CD4-positive, alpha-beta T cell treated with Interleukin-6 at 100 ng/mL for 8 hours (primary cell): Measurements from ENCODE around the gene ACOXL.

Experiments used
- DNase-seq: peaks from one replicate; pipeline ENCODE4 v3.0.0-alpha.2; 2020; ENCODE audit warnings: mixed read lengths, low spot score

ACOXL gene

DNA sequence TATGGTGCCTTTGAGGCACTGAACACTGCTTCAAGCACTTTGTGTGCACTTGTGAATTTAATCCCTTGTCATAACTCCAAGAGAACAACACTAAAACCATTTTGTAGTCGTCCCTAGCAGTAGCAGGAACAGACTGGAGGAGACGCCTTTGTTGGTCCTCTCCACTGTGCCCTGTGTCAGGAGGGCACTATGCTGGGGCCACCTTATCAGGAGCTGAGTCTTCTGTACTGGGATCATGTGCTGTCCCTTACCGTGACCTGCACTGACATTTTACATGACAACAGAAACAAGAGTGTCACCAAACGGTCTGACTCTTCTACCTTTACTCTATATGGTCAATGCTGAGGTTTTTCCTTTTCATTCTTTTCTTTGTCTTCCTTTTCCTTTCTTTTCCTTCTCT, 62.0 kb downstream of the ACOXL start:
- DNase-seq, result no peak

DNA sequence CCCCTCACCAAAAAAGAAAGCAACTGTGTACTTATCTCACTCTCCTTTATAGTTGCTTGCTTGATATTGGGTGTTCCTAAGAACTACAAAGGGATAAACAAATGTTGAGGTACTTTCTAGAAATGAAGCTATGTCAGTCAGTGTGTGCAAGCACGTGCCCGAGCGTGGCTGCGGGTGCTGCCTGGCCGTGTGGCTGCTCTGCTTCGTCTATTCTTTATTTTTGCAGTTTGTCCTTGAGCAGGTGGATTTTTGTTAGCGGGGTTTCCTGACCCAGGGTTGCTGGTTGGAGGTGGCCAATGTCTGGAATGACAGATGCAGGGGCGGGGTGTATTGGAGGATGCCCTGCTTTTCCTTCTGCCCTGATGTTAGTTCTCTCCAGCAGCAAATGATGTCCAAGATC, 62.6 kb downstream of the ACOXL start:
- DNase-seq, result no peak

DNA sequence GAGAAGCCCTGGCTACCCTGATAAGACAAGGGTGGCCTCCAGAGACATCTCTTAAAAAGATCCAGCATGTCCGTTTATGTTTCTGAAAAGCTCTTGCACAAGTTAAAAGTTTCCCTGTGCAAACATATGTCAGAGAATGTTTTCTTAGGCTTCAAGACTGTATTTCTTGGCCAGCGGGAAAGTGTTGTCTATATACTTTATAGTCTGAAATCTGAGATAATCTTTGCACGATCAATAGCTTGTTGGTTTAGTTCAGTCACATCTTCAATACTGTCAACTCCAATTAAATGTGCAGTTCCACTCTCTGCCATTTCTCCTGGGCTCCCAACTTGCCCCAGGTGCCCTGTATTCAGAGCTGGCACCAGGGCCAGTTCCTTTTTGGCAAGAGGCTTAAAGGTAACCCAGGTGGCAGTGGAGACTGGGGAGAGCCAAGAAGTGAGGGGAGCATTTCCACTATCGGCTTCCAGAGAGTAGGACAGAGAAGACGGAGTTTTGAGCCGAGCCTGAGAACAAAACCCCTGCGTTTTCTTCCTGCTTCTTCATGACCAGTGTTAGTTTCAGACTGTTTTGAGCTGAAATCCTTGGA, 64.4 kb downstream of the ACOXL start:
- DNase-seq, result no peak

DNA sequence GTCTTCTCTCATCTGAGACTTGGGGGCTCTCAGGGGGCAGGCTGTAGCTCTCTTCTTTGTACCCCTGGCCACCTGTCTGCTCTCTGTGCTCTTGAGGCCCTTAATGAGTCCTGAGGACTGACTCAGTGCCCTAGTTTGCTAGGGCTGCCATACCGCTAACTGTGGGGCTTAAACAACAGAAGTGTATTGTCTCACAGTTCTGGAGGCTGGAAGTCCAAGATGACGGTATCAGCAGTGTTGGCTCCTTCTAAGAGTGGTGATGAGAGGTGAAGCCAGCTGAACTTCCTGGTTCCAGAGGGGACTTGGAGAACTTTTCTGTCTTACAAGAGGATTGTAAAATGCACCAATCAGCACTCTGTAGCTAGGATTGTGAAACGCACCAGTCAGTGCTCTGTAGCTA, 67.0 kb downstream of the ACOXL start:
- DNase-seq, result no peak

DNA sequence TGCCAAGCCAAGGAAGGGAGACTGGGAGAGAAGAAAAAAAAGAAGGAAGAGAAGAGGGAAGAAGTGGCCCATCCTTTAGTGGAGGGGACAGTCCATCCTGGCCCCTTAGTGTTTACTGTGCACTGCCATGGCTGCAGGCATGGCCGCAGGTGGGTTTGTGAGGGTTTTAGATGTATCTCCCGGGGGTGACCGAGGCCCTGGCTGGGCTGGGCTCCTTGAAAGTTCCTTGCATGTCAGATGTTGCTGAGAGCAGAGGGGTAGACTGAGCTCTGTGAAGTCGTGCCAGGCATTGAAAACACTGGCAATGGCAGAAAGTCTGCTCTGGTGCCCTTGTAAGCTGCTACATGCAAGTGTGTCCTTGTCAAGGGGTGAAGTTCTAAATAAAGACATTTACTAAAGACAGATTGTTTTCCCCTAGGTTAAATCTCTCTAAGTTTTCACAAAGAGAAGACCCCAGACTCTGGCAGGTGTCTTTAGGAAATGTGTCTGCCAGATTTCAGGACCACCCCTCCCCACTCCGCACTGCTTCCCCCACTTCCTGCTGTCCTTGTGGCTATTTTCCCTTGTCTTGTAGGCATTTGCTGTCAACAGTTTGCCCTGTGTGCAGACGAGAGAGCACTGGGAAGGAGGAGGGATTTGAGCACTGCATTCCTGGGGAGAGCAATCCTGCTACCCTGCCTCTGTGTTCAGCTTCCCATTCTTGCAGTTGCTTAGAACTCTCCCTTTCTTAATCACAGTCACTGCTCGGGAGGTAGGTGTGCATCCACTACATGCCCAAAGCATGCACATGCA, 68.4 kb downstream of the ACOXL start:
- no peak for DNase-seq

DNA sequence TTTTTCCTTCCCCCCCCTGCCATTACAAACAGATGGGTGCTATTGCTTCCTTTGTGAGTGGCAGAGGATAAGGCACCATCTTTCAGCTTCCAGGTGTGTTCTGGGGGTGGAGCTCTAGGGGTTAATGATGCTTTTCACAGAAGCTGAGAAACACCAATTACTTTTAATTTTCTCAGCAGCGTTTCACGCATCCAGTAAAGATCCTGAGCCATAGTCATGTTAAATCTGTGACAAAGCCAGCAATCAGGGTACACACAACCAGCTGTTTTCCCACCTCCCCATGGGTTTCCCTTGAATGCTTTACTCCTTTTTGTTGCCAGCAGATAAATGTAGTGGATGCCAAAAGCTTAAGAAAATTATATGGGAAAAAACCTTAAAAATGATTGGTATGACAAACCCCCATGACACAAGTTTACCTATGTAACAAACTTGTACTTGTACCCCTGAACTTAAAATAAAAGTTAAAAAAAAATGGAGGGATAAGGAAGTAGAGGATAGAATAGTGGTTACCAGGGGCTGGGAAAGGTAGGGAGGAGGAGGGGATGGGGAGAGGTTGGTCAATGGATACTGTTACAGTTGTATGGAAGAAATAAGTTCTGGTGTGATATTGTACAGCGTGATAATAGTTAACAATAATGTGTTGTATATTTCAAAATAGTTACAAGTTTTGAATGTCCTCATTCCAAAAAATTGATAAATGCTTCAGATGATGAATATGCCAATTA, 70.0 kb downstream of the ACOXL start:
- no peak for DNase-seq

DNA sequence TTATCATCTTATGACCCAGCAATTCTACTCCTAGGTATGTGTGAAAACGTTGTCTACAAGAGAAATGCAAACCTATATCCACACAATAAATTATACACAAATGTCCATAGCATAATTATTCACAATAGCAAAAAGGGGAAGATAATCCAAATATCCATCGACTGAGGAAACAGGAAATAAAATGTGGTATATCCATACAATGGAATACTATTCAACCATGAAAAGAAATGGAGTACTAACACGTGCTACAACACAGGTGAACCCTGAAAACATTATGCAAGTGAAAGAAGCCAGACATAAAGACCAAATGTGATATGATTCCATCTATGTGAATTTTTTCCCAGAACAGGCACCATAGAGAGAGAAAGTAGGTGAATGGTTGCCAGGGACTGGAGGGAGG, 72.1 kb downstream of the ACOXL start:
- no peak for DNase-seq

DNA sequence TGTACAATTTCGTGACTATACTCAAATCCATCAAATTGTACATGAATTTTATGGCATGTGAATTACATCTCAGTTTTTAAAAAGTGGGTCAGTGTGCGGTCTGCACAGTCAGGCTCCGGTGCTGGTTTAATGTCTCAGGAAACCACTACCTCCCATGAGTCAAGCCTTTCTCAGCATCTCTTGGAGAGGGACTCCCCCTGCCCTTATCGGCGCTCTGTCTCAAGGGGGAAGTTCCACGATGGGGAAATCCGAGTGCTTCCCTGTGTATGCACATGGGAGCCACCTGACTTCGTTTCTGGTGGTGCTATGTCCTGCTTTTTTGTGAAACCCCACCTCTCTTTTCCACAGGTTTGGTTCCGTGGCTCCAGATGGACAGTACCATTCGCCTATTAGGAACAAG, 72.5 kb downstream of the ACOXL start:
- peak; percentile 53 for DNase-seq

DNA sequence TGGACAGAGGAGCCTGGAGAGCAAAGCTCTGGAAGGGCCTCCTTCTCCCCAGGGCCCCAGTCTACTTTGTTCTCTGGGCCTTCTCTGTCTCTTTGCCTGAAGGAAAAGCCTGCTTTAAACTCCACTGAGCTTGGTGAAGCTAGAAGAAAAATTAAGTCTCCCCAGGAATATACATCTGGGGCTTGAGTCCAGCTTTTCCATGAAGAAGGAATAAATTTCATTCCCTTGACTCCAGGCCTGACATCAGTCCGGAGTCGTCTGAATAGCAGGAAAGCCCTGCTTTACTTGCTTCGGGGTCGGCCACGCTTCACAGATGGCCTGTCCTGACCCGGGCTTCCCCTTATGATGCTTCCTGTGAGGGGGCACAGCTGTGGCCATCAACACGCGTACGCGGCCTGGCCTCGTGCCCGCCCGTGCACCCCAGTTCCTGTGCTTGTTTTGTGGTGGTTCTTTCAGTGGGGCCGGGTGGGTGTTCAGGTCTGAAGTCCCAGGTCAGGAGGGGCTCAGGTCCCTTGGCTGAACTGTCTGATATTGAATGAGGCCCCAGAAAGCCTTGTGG, 73.6 kb downstream of the ACOXL start:
- no peak for DNase-seq

DNA sequence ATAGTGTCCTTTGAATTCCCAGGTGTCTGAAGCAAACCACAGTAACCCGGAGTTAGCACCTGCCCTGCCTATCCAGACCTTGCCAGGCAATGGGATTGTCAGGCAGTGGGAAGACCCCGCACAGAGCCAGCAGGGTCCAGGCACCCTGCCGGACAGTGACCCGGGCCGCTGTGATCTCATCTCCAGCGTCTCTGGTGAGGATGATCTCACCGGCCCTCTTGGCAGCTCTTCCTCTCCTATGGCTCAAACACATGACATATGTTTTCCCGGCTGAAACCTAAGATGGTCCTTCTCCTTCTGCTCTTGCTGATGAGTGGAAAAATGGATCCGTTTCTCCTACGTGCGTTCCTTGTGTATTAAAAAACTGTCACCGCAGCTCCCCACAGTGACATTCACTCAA, 75.1 kb downstream of the ACOXL start:
- no peak for DNase-seq

DNA sequence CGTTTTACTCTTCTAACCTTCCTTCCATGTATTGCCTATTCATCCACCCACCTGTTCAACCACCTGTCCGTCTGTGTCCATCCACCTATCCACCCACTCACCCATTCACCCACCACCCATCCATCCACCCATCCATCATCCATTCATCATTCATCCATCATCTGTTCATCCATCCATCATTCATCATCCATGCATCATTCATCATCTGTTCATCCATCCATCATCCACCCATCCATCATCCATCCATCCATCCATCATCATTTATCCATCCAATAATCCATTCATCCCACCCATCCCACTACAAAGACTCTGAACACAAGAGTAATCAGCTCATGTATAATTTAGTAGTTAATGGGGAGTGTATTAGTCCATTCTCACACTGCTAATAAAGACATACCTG, 78.0 kb downstream of the ACOXL start:
- no peak for DNase-seq

DNA sequence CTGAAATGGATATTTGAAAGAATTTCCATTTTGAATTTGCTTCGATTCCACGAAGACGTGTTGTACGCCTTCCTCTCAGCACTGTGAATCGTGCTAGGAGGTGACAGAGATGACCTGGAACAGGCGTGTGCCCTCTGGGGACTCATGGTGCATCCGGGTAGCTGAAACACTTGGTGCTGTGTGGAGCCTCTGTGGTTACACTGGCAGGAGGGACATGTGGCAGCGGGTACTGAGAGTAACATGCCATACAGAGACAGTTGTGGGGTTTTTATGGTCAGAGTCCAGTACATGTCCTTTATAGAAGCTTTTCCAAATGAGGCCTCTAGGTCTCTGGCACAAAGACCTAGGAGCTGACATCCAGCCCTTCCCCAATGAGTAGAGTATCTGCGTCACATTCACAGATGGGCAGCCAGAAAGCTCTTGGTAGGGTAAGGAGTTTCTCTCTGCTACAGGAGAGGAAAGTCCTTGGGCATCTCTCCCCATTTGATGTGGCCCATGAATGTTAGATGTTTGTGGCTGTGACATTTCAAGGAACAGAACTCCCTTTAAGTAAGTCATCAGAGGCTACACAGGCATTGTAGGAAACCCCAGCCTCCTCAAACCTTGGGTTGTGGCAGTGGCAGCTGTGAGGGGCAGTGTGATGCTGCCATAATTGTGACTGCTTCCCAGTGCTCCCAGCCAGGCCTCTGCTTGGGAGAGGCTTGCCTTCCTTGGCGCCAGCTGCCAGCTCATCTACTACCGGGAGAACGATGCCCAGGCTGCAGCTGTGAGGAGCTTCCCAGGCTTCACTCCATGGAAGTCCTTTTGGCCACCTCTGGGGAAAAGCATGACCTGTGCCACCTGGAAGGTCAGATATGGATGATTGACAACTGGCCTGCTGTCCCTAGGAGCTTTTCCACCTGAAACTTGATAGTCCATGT, 80.6 kb downstream of the ACOXL start:
- no peak for DNase-seq

DNA sequence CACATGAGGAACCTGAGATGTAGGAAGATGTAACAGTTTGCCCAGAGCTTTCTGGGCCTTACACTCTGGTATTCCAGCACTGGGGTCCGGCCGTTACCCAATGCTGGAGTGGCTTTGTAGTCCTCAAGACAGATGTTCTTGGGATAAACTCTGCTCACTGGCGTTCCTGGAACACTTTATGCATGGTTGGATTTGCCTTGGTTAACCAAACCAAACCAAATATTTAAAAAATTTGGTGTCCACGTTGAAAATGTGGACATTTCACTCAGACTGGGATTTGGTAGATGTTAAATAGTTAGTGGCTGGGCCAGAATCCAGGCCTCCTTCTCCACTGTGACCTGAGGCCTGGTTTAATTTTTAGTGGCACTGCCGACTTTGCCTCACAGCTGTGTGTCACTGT, 81.5 kb downstream of the ACOXL start:
- no peak for DNase-seq

DNA sequence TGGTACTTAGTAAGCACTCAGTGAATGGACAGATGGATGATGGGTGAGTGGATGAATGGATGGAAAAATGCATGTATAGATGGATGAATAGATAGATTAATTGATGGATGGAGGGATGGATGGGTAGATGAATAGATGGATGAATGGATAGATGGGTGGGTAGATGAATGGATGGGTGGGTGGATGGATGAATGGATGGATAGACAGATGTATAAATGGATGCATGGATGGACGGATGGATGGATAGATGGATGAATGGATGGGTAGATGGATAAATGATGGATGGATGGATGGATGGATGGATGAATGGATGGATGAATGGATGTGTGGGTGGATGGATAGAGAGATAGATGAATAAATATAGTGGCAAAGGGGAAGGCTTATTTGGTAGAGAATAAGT, 83.6 kb downstream of the ACOXL start:
- DNase-seq, result no peak

DNA sequence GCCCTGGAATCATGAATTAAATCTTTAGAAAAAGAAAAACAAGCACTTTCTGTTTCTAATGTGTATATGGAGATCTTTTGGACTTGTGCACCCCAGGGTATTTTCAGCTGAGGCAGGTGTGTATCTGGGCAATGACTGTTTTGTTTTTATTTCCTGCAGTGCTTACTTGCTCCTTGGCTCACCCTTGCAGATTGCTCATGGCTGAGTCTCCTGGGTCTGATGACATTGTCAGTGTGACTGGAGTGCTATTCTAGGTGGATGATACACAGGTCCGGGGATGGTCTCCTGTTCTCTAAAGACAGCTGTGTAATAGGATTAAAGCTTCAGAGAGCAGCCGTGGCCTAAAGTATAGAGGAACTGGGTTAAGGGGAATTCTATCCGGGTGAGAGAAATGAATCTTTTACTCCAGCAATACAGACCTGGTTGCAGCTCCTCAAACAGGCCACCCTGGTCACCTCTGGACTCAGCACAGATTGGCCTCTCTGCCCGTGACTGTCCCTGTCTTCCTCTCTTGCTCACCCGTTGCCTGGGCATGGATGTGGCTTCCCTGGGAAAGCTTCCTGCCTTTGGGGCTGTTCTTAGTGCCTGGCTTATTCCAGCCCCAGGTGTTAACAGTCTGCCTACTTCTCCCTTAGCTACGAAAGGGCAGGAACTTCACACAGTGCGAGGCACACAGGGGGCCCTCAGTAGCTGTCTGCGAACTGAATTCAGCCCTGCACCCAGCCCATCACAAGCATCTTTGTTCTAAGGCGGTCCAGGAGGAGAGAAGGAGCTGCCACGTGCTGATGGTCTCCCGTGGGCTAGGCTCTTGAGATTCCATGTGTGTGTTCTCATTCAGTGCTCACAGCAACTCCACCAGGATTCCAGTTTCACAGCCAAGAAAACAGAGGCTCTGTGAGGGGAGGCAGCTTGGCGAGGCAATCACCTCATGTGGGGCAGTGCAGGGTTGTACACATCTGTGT, 84.3 kb downstream of the ACOXL start:
- no peak for DNase-seq

DNA sequence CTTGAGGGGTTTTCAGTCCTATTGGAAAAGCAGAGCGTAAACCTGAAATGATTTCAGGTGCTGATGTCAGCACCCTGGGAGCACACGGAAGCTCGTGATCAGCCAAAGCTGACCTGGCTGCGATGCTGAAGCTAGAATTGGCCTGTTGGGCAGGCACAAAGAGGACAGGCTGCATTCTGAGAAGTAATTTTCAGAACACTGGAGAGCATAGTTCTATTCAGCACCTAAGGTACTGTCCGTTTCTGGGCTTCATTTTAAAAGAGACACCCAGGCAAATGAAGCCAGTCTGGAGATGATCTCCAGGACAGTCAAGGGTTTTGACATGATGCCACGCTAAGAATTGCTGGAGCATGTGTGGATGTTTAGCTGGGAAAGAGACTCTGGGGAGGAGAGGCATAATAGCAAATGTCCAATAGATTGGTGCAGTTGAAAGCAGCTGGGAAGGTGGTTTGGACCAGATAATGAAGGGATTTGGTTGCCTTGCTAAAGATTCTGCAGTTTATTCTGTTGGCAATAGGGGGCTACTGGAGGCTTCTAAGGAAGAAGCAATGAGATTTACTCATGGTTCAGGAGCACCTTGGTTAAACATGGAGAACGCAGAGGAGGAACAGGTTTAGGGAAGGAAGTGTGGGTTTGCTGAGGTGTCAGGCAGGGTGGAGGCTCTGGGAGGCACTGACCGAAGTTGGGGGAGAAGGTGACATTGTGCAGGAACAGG, 86.6 kb downstream of the ACOXL start:
- DNase-seq, result no peak

DNA sequence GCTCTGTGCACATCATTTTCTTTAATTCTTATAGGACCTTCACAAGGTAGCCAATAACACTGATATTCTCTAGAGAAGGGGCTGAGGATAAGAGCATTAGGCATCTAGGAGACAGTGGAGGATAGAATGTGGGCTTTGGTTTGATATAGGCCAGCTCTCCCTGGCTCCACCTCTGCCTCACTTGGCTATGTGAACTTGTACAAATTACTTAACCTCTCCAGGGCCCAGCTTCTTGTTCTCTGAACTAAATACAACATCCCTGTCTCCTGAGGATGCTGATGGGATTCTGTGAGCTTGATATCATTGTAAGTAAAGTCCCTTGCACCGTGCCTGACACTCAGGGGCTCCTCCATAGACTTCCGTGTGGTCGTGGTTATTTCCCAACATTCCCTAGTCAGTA, 87.3 kb downstream of the ACOXL start:
- DNase-seq, result no peak

DNA sequence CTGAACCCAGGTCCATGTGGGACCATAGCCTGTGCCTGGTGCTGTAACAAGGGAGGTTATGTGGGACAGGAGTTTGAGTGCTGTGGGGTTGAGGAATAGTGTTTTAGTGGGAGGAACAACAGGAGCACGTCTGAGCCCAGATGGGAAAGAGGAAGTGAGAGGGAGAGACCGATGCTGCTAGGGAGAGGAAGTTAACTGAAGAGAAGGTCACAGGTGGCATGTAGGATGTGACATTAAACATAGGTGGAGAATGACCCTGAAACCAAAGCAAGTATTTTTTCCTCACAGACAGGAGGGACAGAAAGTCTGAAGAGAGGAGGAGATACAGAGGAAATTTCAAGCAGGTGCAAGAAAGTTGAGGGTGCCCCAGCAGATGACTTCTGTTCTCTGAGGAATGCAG, 87.8 kb downstream of the ACOXL start:
- DNase-seq, result no peak

DNA sequence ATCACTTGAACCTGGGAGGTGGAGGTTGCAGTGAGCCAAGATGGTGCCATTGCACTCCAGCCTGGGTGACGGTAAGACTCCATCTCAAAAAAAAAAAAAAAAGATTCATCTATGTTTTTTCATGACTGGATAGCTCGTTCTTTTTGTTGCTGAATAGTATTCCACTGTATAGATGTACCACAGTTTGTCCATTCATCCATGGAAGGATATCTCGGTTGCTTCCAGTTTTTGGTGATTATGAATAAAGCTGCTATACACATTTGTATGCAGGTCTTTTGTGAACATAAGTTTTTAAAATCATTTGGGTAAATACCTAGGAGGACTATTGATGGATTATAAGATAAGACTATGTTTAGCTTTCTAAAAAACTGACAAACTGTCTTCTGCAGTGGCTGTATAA, 90.8 kb downstream of the ACOXL start:
- DNase-seq, result no peak

DNA sequence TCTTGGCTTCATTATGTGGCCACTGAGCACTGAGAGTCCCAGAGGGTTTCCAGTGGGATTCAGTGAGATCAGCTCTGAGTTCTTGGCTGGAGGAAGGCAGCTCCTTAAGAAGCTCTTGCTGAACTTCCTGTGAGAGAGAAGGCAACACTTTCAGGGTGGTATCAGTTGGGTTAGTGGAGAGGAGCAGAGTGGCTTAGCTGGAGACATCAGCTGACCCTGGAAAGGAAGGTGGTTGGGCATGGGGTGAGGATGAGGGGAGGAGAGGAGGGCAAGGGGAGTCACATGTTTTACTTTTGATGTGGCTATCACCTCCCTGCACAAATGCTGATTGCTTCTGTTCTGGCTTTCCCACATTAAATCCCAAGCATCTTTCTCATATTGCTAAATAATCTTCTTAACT, 95.1 kb downstream of the ACOXL start:
- DNase-seq, result no peak
